ENCODE measurements around the gene KIF3B.
"Not testable (repeated sequence)": the region's sequence is repeated elsewhere in the genome, so short reads cannot be mapped to it uniquely, and the experiment has no call there.

The KIF3B gene

DNA sequence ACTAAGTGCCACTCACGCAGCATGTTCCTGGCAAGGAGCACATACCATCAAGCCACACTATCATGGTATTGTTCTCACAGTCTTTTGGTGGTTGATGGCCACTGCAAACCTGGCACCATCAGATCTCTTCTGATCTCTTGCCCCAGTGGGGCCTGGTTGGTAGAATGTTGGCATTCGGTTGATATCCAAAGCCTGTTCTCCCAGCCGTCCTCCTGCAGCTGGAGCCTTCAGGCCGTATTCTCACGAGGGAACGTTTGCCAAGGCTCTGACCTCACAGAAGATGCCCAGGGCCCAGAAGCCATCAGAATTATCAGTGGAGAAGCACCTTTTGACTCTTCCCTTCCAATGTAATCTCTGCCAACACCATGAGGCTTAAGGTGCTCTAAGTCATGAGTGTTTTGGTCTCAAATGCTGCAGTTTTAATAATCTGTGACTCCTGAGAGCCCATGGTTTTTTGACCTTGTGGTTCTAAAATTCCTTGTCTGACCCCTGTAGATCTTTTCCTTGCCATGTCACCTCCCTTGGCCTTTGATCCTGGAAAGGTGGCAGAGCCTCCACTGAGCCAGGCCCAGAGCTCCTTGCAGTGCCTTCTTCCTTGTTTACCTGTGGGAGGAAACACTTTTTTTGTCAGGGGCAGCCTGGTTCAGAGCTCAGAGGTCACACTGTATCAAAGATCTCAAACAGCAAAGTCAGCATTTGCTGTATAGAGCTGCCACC lies 42.0 kb upstream of the KIF3B start:
- Histone ChIP-seq H3K27me3 (ENCODE audit: control insufficient read depth, insufficient read depth, low read length, poor library complexity, severe bottlenecking) (no peaks in the 10 kb centered on the region), H3K27ac (ENCODE audit: insufficient read depth, low read depth, low read length, poor library complexity, severe bottlenecking) (no peak overlapping the region), H3K4me3 (ENCODE audit: insufficient read depth, low read depth, low read length) (no peak overlapping the region), H3K9me3 (ENCODE audit: control insufficient read depth, low read length) (no peaks in the 10 kb centered on the region), H3K36me3 (ENCODE audit: control insufficient read depth, insufficient read depth, low read length) (peaks cover 31% of the 10 kb centered on the region), H3K4me1 (ENCODE audit: control insufficient read depth, insufficient read depth, low read length) (peaks cover 5% of the 10 kb centered on the region)
- 97 to 98% methylated on average over 6 of the region's 6 CpGs for WGBS, 2 experiments

DNA sequence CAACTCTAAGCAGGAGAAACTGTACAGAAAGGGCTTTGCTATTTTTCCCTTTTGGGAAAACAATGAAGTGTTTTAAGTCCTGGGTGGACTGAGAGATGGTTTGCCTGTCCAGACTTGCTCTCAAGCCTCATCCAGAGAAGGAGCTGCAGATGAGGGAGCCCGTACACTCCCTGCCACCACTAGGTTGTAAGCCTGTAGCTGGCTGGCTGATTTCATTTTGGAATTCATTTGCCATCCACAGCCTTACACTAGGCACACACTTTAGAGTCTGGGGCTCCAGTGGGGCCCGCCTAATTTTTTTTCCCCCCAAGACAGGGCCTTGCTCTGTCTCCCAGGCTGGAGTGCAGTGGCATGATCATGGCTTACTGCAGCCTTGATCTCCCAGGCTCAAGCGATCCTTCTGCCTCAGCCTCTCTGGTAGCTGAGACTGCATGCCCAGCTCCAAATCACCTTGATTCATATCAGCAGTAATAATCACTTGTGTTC lies 41.4 kb upstream of the KIF3B start:
- H3K27me3 ChIP-seq (ENCODE audit: control insufficient read depth, insufficient read depth, low read length, poor library complexity, severe bottlenecking), result no peaks in the 10 kb centered on the region
- H3K27ac ChIP-seq (ENCODE audit: insufficient read depth, low read depth, low read length, poor library complexity, severe bottlenecking), result no peak overlapping the region
- H3K4me3 ChIP-seq (ENCODE audit: insufficient read depth, low read depth, low read length), result no peak overlapping the region

DNA sequence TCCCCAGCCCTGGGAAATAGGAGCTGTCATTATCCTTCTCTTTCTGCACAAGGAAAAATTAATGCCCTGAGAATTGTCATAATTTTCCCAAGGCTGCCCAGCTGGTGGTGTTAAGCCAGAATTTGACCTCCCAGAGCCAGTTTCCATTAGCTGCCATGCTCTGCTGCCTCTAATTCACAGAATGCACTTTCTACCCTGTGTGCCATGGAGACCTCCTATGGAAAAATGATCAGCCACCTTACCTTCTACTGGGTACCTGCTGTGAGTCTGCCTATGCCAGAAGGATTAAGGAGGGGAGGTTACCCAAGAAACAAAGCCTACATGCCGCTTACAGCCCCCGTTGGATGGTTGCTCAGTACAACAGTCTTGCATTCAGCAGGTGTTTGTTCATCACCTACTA lies 40.6 kb upstream of the KIF3B start:
- H3K9me3 ChIP-seq (ENCODE audit: control insufficient read depth, low read length), result no peaks in the 10 kb centered on the region
- no peak overlapping the region for H3K27ac ChIP-seq (ENCODE audit: insufficient read depth, low read depth, low read length, poor library complexity, severe bottlenecking)
- peaks cover 18% of the 10 kb centered on the region for H3K36me3 ChIP-seq (ENCODE audit: control insufficient read depth, insufficient read depth, low read length)
- no peaks in the 10 kb centered on the region for H3K27me3 ChIP-seq (ENCODE audit: control insufficient read depth, insufficient read depth, low read length, poor library complexity, severe bottlenecking)
- 94 to 97% methylated on average over 2 of the region's 2 CpGs for whole genome bisulfite sequencing, 2 experiments
- H3K4me1 ChIP-seq (ENCODE audit: control insufficient read depth, insufficient read depth, low read length), result peaks cover 6% of the 10 kb centered on the region
- no peak overlapping the region for H3K4me3 ChIP-seq (ENCODE audit: insufficient read depth, low read depth, low read length)

More for the DNA sequence above, 41.4 kb upstream of the KIF3B start:
- peaks cover 25% of the 10 kb centered on the region for H3K36me3 ChIP-seq (ENCODE audit: control insufficient read depth, insufficient read depth, low read length)
- H3K9me3 ChIP-seq (ENCODE audit: control insufficient read depth, low read length), result no peaks in the 10 kb centered on the region
- peaks cover 6% of the 10 kb centered on the region for H3K4me1 ChIP-seq (ENCODE audit: control insufficient read depth, insufficient read depth, low read length)
- 92 to 93% methylated on average over 3 of the region's 3 CpGs for WGBS, 2 experiments

GRCh38 chr20:32237419-32237818 lies 40.0 kb upstream of the KIF3B start:
- no peak overlapping the region for H3K4me3 ChIP-seq (ENCODE audit: insufficient read depth, low read depth, low read length)
- peaks cover 16% of the 10 kb centered on the region for H3K36me3 ChIP-seq (ENCODE audit: control insufficient read depth, insufficient read depth, low read length)
- peaks cover 6% of the 10 kb centered on the region for H3K4me1 ChIP-seq (ENCODE audit: control insufficient read depth, insufficient read depth, low read length)
- H3K9me3 ChIP-seq (ENCODE audit: control insufficient read depth, low read length), result no peaks in the 10 kb centered on the region
- 91 to 93% methylated on average over 6 of the region's 6 CpGs for WGBS, 2 experiments
- H3K27me3 ChIP-seq (ENCODE audit: control insufficient read depth, insufficient read depth, low read length, poor library complexity, severe bottlenecking), result no peaks in the 10 kb centered on the region
- no peak overlapping the region for H3K27ac ChIP-seq (ENCODE audit: insufficient read depth, low read depth, low read length, poor library complexity, severe bottlenecking)

DNA sequence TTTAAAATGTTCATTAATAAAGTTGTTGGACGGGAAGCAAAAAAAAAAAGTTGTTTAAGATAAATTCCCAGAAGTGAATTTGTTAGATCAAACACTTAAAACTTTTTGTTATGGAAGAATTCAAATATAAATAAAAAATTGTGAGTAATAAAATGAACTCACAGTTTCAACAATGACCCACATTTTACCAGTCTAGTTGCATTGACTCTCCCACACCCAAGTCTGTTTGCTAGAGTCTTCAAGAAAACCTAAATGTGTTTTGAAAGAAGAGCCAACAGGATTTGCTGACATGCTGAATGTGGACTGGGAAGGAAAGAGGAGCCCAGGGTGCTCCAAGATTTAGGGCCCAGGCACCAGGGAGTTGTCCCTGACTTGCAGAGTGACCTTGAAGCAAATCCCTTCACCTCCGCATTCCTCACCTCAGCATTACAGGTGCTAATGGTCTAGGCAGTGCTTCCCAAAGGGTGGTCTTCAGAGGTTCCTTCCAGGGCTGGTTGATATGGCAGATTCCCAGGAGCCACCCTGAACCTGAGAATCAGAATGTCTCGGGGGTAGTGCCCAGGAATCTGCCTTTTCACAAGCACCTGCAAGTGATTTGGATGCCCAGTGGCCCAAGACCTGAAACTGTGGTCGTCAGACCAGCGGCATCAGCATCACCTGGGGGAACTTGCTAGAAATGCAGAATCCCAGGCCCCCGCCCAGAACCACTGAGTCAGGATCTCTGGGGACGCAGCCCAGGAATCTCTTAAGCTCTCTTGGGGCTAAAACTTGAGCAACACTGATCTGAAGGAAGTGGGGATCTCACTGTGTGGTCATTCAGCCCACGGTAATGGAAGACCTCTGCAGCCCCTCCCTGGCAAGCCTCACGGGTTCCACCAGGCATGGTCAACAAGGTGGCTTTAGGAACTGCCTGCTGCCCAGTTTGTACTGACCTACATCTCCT lies 38.7 kb upstream of the KIF3B start:
- H3K4me3 ChIP-seq (ENCODE audit: insufficient read depth, low read depth, low read length), result no peak overlapping the region
- H3K36me3 ChIP-seq (ENCODE audit: control insufficient read depth, insufficient read depth, low read length), result peaks cover 12% of the 10 kb centered on the region
- 91 to 94% methylated on average over 8 of the region's 9 CpGs for WGBS, 2 experiments
- no peak overlapping the region for H3K27ac ChIP-seq (ENCODE audit: insufficient read depth, low read depth, low read length, poor library complexity, severe bottlenecking)
- peaks cover 6% of the 10 kb centered on the region for H3K4me1 ChIP-seq (ENCODE audit: control insufficient read depth, insufficient read depth, low read length)
- H3K27me3 ChIP-seq (ENCODE audit: control insufficient read depth, insufficient read depth, low read length, poor library complexity, severe bottlenecking), result no peaks in the 10 kb centered on the region
- no peaks in the 10 kb centered on the region for H3K9me3 ChIP-seq (ENCODE audit: control insufficient read depth, low read length)

DNA sequence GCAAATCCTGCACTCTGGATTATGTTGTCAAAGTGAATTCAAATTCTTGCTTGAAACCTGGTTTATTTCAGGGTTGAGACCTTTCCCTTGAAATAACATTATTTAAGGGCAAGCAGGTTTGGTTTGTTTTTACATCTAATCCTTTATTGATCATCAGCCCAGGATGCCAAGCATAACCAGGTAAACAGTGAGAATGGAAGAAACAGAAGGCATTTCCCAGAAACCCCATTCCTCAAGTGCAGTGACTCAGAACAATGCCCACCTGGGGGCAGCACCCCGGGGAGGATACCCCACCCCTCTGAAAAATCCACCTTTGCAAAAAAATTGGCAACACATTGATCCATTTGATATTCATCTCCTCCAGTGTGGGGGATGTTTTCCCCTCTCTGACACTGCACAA lies 37.2 kb upstream of the KIF3B start:
- 7 to 8% methylated on average over 1 of the region's 1 CpG for WGBS, 2 experiments
- no peaks in the 10 kb centered on the region for H3K27me3 ChIP-seq (ENCODE audit: control insufficient read depth, insufficient read depth, low read length, poor library complexity, severe bottlenecking)
- no peaks in the 10 kb centered on the region for H3K9me3 ChIP-seq (ENCODE audit: control insufficient read depth, low read length)
- peaks cover 6% of the 10 kb centered on the region for H3K4me1 ChIP-seq (ENCODE audit: control insufficient read depth, insufficient read depth, low read length)
- H3K36me3 ChIP-seq (ENCODE audit: control insufficient read depth, insufficient read depth, low read length), result peaks cover 1% of the 10 kb centered on the region
- no peak overlapping the region for H3K4me3 ChIP-seq (ENCODE audit: insufficient read depth, low read depth, low read length)
- no peak overlapping the region for H3K27ac ChIP-seq (ENCODE audit: insufficient read depth, low read depth, low read length, poor library complexity, severe bottlenecking)

GRCh38 chr20:32241807-32242206 lies 35.6 kb upstream of the KIF3B start:
- no peaks in the 10 kb centered on the region for H3K27me3 ChIP-seq (ENCODE audit: control insufficient read depth, insufficient read depth, low read length, poor library complexity, severe bottlenecking)
- WGBS, 2 experiments, result 93 to 96% methylated on average over 4 of the region's 4 CpGs
- no peak overlapping the region for H3K27ac ChIP-seq (ENCODE audit: insufficient read depth, low read depth, low read length, poor library complexity, severe bottlenecking)
- peaks cover 6% of the 10 kb centered on the region for H3K4me1 ChIP-seq (ENCODE audit: control insufficient read depth, insufficient read depth, low read length)
- H3K4me3 ChIP-seq (ENCODE audit: insufficient read depth, low read depth, low read length), result no peak overlapping the region
- H3K9me3 ChIP-seq (ENCODE audit: control insufficient read depth, low read length), result no peaks in the 10 kb centered on the region
- H3K36me3 ChIP-seq (ENCODE audit: control insufficient read depth, insufficient read depth, low read length), result no peaks in the 10 kb centered on the region

- Histone ChIP-seq H3K36me3 (ENCODE audit: control insufficient read depth, insufficient read depth, low read length) (no peaks in the 10 kb centered on the region), H3K9me3 (ENCODE audit: control insufficient read depth, low read length) (no peaks in the 10 kb centered on the region), H3K27ac (ENCODE audit: insufficient read depth, low read depth, low read length, poor library complexity, severe bottlenecking) (no peak overlapping the region), H3K4me1 (ENCODE audit: control insufficient read depth, insufficient read depth, low read length) (peaks cover 6% of the 10 kb centered on the region), H3K4me3 (ENCODE audit: insufficient read depth, low read depth, low read length) (no peak overlapping the region), H3K27me3 (ENCODE audit: control insufficient read depth, insufficient read depth, low read length, poor library complexity, severe bottlenecking) (no peaks in the 10 kb centered on the region)
- WGBS, 2 experiments, result 89 to 93% methylated on average over 6 of the region's 6 CpGs
Measured at GRCh38 chr20:32244150-32244823, 33.2 kb upstream of the KIF3B start.

DNA sequence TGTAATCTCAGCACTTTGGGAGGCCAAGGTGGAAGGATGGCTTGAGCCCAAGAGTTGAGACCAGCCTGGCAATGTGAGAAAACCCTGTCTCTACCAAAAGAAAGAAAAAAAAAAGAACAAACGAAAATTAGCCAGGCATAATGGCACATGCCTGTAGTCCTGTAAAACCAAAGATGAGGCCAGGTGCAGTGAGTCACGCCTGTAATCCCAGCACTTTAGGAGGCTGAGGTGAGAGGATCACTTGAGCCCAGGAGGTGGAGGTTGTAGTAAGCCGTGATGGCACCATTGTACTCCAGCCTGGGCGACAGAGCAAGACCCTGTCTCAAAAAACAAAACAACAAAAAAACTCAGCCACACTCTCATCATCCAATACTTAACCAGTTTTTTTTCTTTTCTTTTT lies 32.5 kb upstream of the KIF3B start:
- Histone ChIP-seq H3K4me1 (ENCODE audit: control insufficient read depth, insufficient read depth, low read length) (peaks cover 6% of the 10 kb centered on the region), H3K36me3 (ENCODE audit: control insufficient read depth, insufficient read depth, low read length) (no peaks in the 10 kb centered on the region), H3K4me3 (ENCODE audit: insufficient read depth, low read depth, low read length) (no peak overlapping the region), H3K27me3 (ENCODE audit: control insufficient read depth, insufficient read depth, low read length, poor library complexity, severe bottlenecking) (no peaks in the 10 kb centered on the region), H3K9me3 (ENCODE audit: control insufficient read depth, low read length) (no peaks in the 10 kb centered on the region), H3K27ac (ENCODE audit: insufficient read depth, low read depth, low read length, poor library complexity, severe bottlenecking) (no peak overlapping the region)
- WGBS, 2 experiments, result 90 to 95% methylated on average over 4 of the region's 4 CpGs

- H3K27me3 ChIP-seq (ENCODE audit: control insufficient read depth, insufficient read depth, low read length, poor library complexity, severe bottlenecking); H3K27ac ChIP-seq (ENCODE audit: insufficient read depth, low read depth, low read length, poor library complexity, severe bottlenecking); H3K9me3 ChIP-seq (ENCODE audit: control insufficient read depth, low read length); H3K36me3 ChIP-seq (ENCODE audit: control insufficient read depth, insufficient read depth, low read length); H3K4me3 ChIP-seq (ENCODE audit: insufficient read depth, low read depth, low read length); H3K4me1 ChIP-seq (ENCODE audit: control insufficient read depth, insufficient read depth, low read length): not testable (repeated sequence)
- 87 to 92% methylated on average over 5 of the region's 5 CpGs for WGBS, 2 experiments
Measured at GRCh38 chr20:32246208-32246607, 31.2 kb upstream of the KIF3B start.

All from ectodermal cell (in vitro differentiated cells).